ENCODE measurements around the gene ANKRD66.
"Not testable (repeated sequence)": the region's sequence is repeated elsewhere in the genome, so short reads cannot be mapped to it uniquely, and the experiment has no call there.

ANKRD66 gene

DNA sequence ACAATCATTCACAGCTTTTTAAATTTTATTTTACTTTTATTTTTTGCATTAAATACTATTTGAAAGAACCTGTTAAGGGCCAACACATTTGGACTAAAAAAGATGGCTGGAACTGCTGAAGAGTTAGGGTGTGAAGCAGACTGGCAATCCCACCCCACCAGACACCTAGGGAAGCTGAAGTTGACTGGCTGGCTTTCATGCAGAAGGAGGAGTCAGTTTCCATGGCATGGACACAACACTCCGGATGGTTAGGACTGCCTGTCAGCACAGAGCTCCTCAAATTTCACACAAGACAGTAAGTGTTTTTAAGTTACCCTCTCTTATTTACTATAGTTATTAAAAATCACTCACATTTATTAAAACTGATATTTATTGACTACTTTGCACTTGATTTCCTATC lies at the start of gene ANKRD66:
Gene ANKRD66, plus strand, starts transcription at position 238 of the 400 bp plus-strand sequence. CDS start 5,016 bp downstream, outside the sequence.
- no peak for DNase-seq (ENCODE audit: low spot score)

DNA sequence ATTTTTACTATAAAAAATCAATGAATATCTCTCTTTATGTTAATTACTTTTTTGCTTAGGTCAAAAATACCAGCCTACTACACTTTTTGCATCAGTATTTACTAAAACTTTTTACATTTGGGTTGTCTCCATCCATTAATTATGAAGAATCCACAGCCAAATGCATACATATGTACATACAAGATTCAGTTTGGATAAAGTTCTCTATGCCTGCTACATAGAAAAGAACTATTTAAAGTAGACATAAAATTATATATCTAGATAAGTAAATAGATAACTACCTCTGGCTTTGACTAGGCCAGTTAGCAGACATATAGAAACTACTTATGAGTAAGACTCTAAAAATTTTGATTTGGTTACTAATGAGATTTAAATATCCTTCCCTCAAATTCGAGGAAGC lies 46.8 kb upstream of the ANKRD66 start:
- no peak for DNase-seq (ENCODE audit: low spot score)

DNA sequence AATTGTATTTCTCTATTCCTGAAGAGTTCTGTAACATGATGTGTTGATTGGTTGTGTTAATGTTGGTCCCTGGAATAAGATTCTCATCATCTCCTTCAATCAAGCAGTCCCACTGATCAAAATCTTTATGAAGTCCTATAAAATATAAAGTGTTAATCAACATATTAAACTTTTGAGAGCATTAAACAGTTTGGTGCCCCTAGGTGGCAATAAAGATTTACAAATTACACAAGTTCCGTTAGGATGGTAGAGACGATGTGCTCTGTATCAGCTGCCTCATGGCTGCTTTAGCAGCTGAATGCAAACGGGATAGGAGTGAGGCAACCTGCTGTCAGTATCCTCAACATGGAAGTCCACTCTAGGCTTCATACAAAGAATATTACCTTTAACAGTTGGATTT lies 42.2 kb upstream of the ANKRD66 start:
- no peak for DNase-seq (ENCODE audit: low spot score)

DNA sequence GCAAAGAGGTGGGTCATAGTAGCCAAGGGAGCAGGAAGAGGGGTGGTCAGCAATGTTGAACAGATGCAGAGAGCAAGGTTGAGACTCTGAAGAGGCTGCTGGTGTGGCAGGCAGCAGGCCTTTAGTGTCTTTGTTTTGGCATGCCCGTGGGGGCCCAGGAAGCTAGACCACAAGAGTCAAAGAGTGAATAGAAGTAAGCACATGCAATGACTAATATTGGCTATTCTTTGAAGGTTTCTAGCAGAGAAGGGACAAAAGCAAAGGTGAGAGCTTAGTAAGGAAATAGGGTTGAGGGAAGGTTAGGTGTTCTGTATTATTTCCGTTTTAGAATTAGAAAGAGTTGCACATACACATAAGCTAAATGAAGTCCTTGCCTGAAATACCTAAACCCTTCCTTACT lies 40.3 kb upstream of the ANKRD66 start:
- DNase-seq (ENCODE audit: low spot score), result no peak

DNA sequence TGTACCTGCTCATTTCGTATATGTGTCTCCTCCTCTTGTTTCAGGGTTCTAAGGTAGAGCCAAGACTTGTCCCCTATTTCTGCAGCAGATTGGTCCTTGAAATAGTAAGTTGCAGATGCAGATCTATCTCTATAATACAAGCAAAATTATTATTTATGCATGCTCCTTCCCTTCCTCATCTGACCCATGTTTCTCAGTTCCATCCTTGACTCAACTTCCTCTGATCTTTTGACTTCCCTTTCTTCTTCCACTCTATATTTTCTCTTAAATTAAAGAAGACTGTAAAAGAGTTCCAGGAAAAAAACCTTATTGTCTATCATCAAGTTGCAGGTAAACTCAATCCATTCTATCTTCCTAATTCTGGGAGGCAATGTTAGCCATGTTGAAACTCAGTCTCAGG lies 35.2 kb upstream of the ANKRD66 start:
- no peak for DNase-seq (ENCODE audit: low spot score)

DNA sequence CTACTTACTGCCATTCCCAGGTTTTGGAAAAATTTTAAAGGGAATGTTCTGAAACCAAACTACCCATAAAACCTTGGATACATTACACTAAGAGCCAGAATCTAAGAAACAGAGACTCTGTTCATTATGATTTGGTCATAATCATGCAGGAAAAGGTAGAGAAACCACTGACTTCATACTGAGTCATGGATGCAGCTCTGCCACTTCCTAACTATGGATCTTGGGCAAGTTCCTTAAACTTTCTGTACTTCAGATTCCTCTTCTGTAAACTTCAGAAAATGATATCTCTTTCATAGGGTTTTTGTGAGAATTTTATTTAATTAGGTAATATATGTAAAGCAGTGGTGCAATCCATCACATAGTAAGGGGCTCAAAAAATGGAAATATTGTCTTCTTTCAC lies 31.6 kb upstream of the ANKRD66 start:
- no peak for DNase-seq (ENCODE audit: low spot score)

DNA sequence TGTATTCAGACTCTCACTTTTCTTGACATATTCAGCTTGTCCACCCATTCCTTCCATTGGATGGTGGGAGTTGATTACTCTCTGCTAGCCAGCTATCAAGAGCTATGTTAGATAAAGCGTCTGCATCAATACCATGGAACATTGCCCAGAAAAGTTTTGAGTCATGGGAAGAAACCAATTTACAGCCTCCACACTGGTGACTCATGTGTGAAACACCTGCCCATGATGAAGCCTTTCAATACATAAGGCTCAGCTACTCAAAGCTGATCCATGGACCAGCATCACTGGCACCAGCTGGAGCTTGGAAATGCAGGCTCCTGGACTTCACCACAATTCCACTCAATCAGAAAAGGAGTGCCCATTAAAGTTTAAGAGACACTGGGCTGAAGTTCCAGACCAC lies 27.6 kb upstream of the ANKRD66 start:
- no peak for DNase-seq (ENCODE audit: low spot score)

DNA sequence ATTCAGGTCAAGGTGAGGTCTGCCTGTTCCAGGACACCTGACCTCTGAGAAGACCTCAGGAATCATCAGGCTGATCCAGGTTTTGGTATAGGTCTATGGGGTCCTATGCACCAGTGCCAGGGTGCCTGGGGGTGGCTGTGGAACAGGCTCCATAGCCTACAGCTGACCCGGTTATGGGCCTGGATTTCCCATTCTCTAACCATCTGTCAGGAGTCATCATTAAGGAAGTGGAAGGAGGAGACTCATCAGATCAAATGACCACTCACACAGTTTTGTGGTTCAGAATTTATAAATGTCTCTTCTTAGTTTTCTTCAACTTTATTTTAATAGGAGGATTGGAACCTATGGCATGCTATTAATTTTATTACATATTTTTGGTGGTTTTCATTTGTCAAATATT lies 26.3 kb upstream of the ANKRD66 start:
- DNase-seq (ENCODE audit: low spot score), result no peak

DNA sequence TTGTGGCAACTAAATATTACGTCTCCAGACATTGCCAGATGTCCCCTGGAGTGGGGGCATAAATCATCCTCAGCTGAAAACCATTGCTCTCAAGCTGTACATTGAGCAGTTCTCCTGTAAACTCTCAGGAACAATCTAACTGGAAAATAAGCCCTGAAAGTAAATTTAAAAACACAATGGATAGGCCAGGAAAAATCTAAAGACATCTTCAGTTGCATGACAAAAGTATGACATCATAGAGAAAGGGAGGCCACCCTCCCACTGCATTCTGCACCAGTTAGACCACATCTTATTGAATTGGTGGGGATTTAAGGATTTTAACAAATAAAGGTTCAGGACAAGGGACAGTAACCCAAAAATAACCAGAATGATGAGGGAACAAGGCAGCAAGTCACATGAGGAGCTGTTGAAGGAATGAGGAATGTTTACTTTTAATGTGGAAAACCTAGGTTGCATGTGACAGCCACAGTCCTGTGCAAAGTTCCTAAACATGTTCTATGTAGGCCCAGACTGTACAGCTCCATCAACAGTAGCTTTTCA lies 16.9 kb upstream of the ANKRD66 start:
- no peak for DNase-seq (ENCODE audit: low spot score)

DNA sequence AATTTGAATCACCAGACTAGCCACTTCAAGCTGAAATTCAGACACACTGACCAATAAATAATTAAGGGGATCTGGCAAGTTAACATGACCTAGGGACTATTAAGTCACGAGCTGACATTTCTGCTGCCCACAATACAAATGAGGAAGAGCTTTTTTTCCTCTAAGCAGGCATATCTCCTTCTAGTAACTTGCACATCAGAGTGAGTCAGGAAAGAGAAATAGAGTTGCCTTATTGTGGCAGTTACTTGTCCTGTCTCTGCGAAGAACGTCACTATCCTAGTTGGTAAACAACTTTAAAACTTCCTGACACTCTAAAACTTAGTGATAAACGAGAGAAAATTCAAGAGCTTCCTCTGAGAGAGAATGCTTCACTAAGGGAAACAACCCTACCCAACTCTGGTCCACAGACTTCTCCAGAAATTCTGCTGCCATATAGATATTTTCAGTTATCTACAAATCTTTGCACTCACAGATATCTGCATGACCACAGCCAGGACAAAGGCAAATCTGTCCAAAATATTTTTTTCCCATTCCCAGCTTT lies 15.7 kb upstream of the ANKRD66 start:
- no peak for DNase-seq (ENCODE audit: low spot score)

DNA sequence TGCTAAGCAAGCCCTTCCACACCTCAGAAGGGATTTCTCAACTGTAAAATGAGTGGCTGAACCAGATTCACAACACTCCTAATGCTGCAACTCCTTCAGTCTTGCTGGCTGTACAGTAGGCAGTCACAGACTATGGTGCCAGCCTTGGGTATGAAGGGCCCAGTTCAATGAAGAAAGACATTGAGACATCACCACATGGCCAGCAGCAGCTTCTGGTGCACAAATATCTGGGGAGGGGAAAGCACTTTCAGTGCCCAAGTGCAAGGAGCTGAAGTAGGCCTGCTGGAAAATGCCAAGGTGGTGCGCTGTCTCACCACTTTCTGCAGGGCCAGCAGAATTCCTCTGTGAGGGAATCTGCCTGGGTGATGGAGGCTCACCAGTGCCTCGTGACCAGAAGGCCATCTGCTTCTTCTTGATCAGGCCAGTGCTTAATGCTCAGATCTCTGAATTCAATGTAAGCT lies 13.4 kb upstream of the ANKRD66 start:
- DNase-seq (ENCODE audit: low spot score), result no peak

DNA sequence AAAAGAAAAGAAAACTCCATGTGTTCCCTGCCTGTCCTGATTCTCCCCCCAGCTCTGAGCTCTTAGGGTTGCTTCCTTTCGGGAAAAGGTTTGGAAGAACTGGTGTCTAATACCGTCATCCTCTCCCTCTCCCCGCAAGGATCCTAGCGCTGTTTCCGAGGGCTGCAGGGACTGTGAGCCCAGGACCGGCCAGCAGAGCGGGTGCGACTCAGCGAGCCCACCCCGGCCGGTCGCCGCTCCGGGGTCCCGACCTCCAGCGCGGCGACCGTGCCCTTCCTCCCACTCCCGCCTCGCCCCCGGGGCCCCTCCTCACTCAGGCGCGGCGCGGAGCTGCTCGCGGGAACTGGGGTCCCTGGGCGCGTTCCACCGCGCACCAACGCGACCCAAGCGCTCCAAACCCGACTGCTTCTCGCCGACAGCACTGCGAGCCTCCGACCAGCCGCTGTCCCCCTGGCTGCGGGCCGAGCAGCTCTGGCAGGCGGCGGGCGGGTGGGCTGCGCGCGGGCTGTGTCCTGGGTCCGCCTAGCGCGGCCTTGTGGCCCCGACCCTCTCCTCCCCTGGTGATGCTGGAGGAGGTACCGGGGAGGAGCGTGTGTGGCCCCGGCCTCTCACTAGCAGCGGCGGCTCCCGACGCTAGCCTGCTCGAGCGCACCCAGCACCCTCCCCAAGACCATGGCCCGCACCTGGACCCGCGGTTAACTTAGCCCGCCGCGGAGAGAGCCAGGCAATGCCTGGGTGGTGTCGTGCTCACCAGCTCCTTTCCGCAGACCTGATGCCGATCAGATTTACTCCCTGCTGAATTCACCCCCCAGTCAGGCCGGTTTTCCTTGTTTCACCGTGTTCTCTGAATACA lies 11.6 kb upstream of the ANKRD66 start, which contains the start of gene PLA2G7:
Gene PLA2G7, minus strand, starts transcription at position 509 of the 853 bp plus-strand sequence. CDS start 12,484 bp downstream, outside the sequence.
- no peak for DNase-seq (ENCODE audit: low spot score)

DNA sequence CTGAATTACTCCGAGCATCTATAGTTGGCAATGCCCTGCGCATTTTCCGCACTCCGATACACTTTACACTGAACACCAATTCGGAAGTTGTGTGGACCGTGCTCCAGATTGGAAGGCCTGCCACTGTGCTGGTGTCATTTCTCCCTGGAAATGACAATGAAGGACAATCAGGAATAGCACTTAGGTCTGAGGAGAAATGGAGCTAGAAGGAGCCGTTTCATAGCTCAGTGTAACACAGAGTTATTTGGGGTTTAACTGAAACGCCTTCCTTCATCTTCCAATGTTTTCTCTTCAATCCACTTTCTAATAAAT lies 11.1 kb upstream of the ANKRD66 start:
- DNase-seq (ENCODE audit: low spot score), result no peak

DNA sequence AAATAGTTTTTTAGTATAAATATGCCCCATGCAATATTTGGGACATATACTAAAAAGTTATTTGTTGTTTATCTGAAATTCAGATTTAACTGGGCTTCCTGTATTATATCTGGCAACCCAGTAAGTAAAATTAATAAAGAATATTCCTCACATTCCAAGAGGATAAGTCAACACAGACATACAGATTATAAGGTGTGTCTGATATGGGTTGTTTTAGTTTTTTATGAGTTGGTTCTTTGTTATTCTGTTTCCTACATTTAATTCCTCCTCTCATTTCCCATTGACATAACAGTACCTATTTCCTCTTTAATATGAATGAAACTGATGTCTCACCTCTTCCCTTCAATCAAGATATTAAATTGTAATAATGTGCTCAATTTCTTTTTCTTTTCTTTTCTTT lies 9.8 kb upstream of the ANKRD66 start:
- no peak for DNase-seq (ENCODE audit: low spot score)

DNA sequence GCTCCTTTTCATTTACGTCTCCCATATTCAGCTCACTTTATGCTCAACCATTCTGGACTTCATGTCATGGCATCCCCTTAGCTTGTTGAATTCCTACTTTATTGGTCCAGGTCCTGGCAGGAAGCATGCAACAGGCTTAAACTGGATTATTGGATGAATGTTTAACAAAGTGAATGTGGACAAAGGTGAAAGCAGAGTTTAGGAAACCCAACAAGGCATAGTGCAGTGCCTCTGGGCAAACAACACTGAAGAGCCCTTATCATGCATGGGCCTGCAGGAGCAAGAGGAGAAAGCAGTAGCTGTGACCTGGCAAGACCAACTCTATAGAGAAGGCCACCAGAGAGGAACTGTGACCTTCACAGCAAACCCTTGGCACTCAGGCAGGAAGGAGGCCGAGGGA lies 5.3 kb upstream of the ANKRD66 start:
- DNase-seq (ENCODE audit: low spot score), result no peak

DNA sequence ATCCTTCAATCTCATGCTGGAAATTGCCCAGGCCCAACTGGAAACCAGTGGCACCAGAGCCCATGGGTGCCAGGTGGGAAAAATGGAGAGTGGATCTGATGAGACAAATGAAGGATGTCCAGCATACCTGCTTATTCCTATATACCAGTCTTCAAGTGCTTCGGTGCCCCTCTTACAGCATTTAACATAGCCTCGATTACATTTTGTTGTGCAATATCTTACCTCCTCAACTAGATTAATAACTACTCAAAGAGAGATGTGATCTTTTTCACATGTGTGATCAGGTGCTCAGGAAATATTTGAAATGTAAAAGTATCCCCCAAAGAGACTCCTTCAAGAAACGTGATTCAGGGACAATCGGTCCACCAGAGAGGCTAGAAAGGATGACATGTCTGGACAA lies 4.8 kb upstream of the ANKRD66 start:
- no peak for DNase-seq (ENCODE audit: low spot score)

DNA sequence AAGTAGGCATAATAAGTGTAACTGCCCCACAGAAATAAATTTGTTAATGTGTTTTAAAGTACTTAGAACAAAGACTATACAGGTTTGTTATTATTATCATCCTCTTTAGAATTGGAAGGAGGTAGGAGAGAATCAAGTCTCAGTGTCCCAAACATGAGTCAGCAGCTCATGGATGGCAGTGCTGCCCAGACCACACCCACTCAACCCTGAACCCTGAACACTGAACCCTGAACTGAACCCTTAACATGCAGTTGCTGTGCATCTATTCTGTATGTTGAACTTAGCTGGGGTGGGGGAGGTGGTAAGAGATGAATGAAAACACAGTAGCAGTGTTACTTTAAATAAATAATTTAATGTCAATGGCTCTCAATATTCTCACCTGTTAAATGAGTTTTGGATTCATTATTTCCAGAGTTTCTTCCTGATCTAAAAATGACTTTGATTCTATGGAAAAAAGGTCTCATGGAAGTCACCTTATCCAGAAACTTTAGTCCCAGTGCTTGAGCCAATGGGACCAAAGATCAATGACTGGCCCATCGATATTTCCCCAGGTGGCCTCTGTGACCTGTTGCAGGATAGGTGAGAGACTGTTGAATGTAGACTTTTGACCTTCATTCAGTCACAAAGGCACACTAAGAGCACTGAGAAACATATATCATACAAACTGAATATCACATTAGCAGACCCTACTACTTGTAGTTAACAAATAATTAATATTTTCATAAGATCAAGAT lies 3.1 kb upstream of the ANKRD66 start:
- DNase-seq (ENCODE audit: low spot score), result no peak

DNA sequence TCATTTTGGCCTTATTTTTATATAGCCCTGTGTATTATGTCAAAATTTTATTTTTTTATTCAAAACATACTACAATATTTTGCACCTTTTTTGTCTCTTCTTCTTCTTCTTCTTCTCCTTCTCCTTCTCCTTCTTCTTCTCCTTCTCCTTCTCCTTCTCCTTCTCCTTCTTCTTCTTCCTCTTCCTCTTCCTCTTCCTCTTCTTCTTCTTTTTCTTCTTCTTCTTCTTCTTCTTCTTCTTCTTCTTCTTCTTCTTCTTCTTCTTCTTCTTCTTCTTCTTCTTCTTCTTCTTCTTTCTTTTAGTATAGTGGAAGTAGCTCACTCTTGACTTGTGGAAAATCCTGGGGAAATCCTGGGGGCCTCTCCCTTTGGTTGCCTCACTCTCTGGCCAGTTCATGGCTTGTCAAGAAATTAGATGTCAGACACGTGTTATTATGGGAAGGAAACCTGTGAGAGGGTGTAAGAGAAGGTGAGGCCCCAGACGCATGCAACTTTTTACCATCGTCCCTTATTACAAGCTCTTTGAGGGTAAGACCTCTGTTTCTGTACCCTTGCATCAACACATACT lies 2.5 kb upstream of the ANKRD66 start:
- not testable (repeated sequence) for DNase-seq (ENCODE audit: low spot score)

DNA sequence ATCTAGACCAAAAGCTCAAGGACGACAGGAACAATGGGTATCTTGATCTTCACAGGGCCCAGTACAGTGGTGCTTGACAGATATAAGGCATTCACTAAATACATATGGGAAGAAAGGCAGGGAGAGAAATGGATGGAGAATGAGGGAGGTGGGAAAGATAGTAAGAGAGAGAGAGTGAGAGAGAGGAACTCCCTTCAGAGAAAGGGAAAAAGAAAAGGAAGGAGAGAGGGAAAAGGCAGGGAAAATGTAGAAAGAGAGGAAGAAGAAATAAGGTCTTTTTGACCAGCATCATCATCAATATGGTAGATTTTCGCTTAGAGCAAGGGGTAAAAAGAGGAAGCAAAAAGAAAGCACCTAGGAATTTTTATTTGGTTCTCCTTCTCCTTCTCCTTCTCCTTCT lies 760 bp upstream of the ANKRD66 start:
- DNase-seq (ENCODE audit: low spot score), result no peak

DNA sequence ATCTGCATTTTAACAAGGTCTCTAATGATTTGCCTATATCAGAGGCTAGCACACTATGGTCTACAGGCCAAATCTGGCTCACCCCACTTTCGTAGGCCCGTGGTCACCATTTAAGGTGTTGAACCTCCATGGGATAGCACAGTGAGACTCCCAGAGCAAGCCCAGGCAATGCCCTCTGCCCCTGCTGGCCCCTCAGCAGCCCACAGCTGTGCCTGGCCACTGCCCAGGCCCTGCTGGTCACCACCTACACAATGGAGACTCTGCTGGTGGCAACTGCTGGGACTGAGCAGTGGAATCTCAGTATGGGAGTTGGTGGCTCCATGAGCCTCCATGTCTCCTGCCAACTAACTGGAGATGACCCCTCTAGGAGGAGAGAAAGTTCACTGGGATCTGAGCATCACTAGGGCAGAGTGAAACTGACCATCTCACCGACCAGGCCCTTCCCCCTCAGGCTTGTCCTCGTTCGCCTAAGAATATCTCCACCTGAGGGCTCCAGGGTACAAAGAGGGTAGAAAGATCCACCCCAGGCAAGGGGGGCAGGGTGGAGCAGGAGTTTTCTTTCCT lies 2.3 kb downstream of the ANKRD66 start:
- no peak for DNase-seq (ENCODE audit: low spot score)

DNA sequence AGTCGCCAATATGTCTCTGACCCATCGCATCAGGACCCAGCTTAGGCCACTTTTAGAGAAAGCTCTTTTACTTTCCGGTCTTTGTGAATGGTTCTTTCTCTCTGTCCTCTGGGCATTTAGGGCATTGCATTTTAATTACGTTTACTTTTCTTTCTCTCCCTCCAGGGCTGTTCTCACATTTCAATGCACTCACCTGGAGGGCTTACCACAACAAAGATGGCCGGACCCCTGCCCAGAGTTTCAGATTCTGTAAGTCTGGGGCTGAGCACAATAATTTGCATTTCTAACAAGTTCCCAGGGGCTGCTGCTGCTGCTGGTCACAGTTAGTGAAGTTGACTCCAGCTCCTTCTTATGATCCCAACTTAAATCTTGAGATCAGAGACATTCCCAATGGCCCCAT lies 3.0 kb downstream of the ANKRD66 start:
- DNase-seq (ENCODE audit: low spot score), result no peak

DNA sequence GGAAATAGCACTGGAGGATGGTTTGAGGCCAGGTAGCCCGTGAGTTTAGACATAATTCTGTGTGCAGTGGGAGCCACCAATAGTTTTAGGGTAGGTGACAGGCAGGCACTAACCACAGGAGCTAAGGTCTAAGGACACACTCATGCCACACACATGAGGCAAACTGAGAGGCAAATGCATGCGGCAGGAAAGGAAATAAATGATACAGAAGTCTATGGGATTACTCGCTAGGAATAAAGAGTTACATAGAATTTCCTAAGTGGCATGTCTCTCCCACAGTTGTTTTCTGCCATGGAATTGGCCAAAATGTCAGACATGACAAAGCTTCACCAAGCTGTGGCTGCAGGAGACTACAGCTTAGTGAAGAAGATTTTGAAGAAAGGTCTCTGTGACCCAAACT lies 4.9 kb downstream of the ANKRD66 start:
- no peak for DNase-seq (ENCODE audit: low spot score)
